Gastrocnemius medialis (tissue), 4 donors: ENCODE results near the gene MKNK1.

Experiments used
- POLR2A ChIP-seq, 2 donors: fragments of 450-650 bp; IDR thresholded peaks; one replicate each; pipeline ENCODE4 v1.6.1; 2017; ENCODE audit warnings: antibody characterized with exemption in 2 of 2, mild to moderate bottlenecking in 2 of 2, moderate library complexity in 2 of 2
- TF ChIP-seq, protein P1 (sequence below), 5 experiments: fragments of 450-650 bp in 3 of 5; fragments of 200-600 bp in 2 of 5; sonication (generic) in 2 of 5; IDR thresholded peaks in 4 of 5; conservative IDR thresholded peaks in 1 of 5; 1 replicate in 4 of 5; 2 replicates in 1 of 5; pipeline ENCODE4 v1.5.1; 2016 to 2019; ENCODE audit warnings: antibody characterized with exemption in 5 of 5, mild to moderate bottlenecking in 3 of 5, moderate library complexity in 3 of 5

DNA sequence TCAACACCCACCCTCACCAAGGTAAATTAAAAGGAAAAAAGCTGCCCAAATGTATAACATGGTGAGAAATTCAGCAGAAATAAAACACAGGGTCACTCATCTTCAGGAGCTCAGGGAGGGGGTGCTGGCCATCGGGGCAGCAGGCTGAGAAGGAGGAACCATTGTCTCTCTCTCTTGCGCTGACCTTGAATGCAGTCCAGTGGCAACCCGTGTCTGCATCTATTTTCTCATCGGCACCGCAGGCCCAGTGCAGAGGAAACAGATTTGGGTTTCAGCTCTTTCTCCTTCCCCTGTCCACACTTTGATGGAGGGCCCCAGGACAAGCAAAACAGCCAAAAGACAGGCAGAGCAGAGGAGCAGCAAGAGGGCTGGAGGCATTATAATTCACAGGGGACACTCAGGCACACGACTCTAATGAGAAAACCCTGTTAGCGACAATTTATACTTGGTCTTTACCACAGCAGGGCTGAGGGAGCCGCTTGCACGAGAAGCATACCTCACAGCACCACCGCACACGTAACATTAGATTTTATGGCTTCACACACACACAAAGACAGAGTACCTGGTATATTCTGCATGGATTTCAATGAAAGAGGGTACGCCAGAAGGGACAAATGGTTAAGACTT, 18.6 kb downstream of the MKNK1 start:
- TF ChIP-seq, protein P1, sequence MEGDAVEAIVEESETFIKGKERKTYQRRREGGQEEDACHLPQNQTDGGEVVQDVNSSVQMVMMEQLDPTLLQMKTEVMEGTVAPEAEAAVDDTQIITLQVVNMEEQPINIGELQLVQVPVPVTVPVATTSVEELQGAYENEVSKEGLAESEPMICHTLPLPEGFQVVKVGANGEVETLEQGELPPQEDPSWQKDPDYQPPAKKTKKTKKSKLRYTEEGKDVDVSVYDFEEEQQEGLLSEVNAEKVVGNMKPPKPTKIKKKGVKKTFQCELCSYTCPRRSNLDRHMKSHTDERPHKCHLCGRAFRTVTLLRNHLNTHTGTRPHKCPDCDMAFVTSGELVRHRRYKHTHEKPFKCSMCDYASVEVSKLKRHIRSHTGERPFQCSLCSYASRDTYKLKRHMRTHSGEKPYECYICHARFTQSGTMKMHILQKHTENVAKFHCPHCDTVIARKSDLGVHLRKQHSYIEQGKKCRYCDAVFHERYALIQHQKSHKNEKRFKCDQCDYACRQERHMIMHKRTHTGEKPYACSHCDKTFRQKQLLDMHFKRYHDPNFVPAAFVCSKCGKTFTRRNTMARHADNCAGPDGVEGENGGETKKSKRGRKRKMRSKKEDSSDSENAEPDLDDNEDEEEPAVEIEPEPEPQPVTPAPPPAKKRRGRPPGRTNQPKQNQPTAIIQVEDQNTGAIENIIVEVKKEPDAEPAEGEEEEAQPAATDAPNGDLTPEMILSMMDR (IDR thresholded peaks at IDR 0.05 in 4 of 5, conservative IDR thresholded peaks at IDR 0.05 in 1 of 5) = no peak
- no peak for TF ChIP-seq POLR2A (IDR thresholded peaks at IDR 0.05)
